ENCODE data around the gene STPG1. TPM values are rescaled to one million over a fixed set of nuclear protein-coding genes. Genes with fewer than 3 reads are reported as not detected.
"Not testable (repeated sequence)": the region's sequence is repeated elsewhere in the genome, so short reads cannot be mapped to it uniquely, and the experiment has no call there.

STPG1 gene, protein sequence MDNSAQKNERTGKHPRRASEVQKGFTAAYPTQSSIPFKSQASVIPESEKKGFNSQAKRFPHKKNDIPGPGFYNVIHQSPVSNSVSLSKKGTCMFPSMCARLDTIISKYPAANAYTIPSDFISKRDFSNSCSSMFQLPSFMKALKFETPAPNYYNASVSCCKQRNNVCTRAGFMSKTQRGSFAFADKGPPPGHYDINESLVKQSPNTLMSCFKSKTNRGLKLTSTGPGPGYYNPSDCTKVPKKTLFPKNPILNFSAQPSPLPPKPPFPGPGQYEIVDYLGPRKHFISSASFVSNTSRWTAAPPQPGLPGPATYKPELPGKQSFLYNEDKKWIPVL
- total RNA-seq (10 to 100 TPM in 1 of 2 donors, 1 to 10 TPM in 1; 8.1 to 10.9 TPM), polyA plus RNA-seq (ENCODE audit: insufficient read length in 2 of 2) (10 to 100 TPM; 11.0 to 13.1 TPM)
- long read RNA-seq, donor 1, full-length matches to known transcripts: 3 of 3 reads
- long read RNA-seq, donor 1, partial matches to known transcripts: 0 of 3 reads
- long read RNA-seq, donor 1, other reads (novel, unspliced or antisense): 0 of 3 reads
- long read RNA-seq, donor 2, partial matches to known transcripts: 0 of 1 reads
- long read RNA-seq, donor 2, other reads (novel, unspliced or antisense): 0 of 1 reads
- long read RNA-seq, donor 3, partial matches to known transcripts: 0 of 2 reads
- long read RNA-seq, donor 3, other reads (novel, unspliced or antisense): 0 of 2 reads
- long read RNA-seq, donor 4: 0 reads

DNA sequence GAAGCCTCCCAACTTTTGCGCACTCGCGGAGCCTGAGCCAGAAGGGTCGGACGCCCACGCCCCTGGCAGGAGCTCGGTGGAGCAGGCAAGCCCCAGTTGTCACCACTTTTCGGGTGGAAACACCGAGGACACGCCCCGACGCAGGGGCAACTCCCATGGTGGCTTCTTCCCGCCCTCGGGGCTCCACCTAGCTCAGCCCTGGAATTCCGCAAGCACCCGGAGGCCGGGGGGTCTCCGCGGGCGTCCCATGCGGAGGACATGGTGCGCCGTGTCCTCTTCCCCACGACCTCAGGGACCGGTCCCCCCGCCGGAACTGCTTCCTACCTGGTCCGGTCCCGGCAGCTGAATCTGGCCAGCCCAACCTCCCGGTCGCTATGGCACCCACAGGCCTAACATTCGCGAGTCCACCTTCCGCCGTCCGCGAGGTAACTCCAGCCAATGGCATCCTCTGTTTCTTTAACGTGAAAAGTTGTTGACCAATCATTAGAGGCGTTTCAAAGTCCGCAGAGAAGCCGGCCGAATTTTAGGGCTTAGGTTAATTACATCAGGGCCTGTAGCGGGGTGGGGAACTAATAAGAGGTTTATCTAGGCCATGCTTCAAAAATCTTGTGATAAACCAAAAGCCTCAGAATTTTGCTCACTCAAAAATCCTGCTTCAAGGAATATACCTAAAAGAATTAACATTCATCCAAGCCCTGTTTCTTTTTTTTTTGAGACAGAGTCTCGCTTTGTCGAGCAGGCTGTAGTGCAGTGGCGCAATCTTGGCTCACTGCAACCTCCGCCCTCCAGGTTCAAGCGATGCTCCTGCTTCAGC, at the start of gene STPG1:
Gene STPG1, minus strand, starts transcription at position 433 of the 814 bp plus-strand sequence. CDS start 12,394 bp downstream, outside the sequence.
- DNase-seq (ENCODE audit: low read depth in 4 of 6, low spot score in 6 of 6): peak in 5 of 6 donors; percentile 62 to 95 (median 76)
- peaks cover 4% of the 10 kb centered on the region for H3K27me3 ChIP-seq (ENCODE audit: control insufficient read depth, insufficient read depth, low read length)
- H3K27ac ChIP-seq (ENCODE audit: low read depth, low read length): no peak within 1 kb of the TSS
- H3K4me1 ChIP-seq (ENCODE audit: control insufficient read depth, insufficient read depth, low read length): peaks cover 30% of the 10 kb centered on the region
- no peaks in the 10 kb centered on the region for H3K36me3 ChIP-seq (ENCODE audit: control insufficient read depth, insufficient read depth, low read length)
- no peaks in the 10 kb centered on the region for H3K9me3 ChIP-seq (ENCODE audit: control insufficient read depth, insufficient read depth, low read length)
- 6% methylated on average over 43 of the region's 48 CpGs for WGBS (ENCODE audit: insufficient coverage)
- peak within 1 kb of the TSS; percentile 79 for H3K4me3 ChIP-seq (ENCODE audit: low read depth, low read length)

DNA sequence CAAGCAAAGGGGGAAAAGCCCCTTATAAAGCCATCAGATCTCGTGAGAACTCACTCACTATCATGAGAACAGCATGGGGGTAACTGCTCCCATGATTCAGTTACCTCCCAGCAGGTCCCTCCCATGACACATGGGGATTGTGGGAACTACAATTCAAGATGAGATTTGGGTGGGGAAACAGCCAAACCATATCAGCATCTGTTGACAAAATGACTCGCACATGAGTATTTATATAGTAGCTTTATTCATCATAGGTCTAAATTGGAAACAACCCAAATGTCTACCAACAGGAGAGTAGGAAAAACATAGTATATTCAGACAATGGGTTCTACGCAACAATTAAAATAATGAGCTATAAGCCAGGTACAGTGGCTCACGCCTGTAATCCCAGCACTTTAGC, 48.5 kb upstream of the STPG1 start:
- not testable (repeated sequence) for H3K27ac ChIP-seq (ENCODE audit: low read depth, low read length); H3K4me1 ChIP-seq (ENCODE audit: control insufficient read depth, insufficient read depth, low read length); H3K27me3 ChIP-seq (ENCODE audit: control insufficient read depth, insufficient read depth, low read length); DNase-seq (ENCODE audit: low read depth in 4 of 6, low spot score in 6 of 6); H3K4me3 ChIP-seq (ENCODE audit: low read depth, low read length); H3K36me3 ChIP-seq (ENCODE audit: control insufficient read depth, insufficient read depth, low read length); H3K9me3 ChIP-seq (ENCODE audit: control insufficient read depth, insufficient read depth, low read length)
- WGBS (ENCODE audit: insufficient coverage): 85% methylated on average over 2 of the region's 4 CpGs

DNA sequence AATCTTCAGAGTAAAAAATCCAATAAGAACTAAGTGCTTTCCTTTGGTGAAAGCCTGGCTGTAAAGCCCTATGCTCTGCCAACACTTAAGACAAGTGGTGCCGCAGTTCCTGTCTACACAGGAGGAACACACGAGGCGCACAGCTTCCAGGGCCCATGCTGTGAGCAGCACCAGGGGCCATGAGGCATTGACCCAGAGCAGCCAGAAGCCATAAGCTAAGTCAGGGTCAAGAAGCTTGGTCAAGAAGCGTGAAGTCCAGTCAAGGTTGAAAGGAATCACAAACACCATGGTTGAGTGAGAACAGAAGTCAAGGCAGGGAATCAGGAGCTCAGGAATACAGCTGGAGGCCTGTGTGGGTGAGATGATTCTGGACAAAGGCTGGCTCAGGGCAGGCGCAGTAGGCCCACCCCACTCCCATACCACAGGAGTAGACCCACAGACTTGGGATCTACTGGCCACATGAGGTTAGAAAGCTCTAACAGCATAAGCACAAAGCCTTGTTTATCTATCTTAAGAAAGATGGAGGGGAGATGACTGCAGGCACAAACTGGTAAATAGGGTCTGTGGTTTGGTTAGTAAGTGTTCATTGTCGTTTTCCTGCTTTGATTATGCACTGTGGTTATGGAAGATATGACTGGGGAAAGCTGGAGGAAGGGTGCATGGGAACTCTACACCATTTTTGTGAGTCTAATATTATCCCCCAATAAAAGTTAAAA, 46.1 kb upstream of the STPG1 start:
- DNase-seq (ENCODE audit: low read depth in 4 of 6, low spot score in 6 of 6): no peak
- no peak overlapping the region for H3K27ac ChIP-seq (ENCODE audit: low read depth, low read length)
- no peaks in the 10 kb centered on the region for H3K9me3 ChIP-seq (ENCODE audit: control insufficient read depth, insufficient read depth, low read length)
- H3K4me1 ChIP-seq (ENCODE audit: control insufficient read depth, insufficient read depth, low read length): peaks cover 3% of the 10 kb centered on the region
- no peak overlapping the region for H3K4me3 ChIP-seq (ENCODE audit: low read depth, low read length)
- 85% methylated on average over 4 of the region's 6 CpGs for WGBS (ENCODE audit: insufficient coverage)
- peaks cover 15% of the 10 kb centered on the region for H3K36me3 ChIP-seq (ENCODE audit: control insufficient read depth, insufficient read depth, low read length)
- H3K27me3 ChIP-seq (ENCODE audit: control insufficient read depth, insufficient read depth, low read length): no peaks in the 10 kb centered on the region

- H3K36me3 ChIP-seq (ENCODE audit: control insufficient read depth, insufficient read depth, low read length): peaks cover 15% of the 10 kb centered on the region
- no peaks in the 10 kb centered on the region for H3K4me1 ChIP-seq (ENCODE audit: control insufficient read depth, insufficient read depth, low read length)
- H3K9me3 ChIP-seq (ENCODE audit: control insufficient read depth, insufficient read depth, low read length): no peaks in the 10 kb centered on the region
- no peak for DNase-seq (ENCODE audit: low read depth in 4 of 6, low spot score in 6 of 6)
- WGBS (ENCODE audit: insufficient coverage): 83% methylated on average over 2 of the region's 3 CpGs
- H3K4me3 ChIP-seq (ENCODE audit: low read depth, low read length): no peak overlapping the region
- no peak overlapping the region for H3K27ac ChIP-seq (ENCODE audit: low read depth, low read length)
- no peaks in the 10 kb centered on the region for H3K27me3 ChIP-seq (ENCODE audit: control insufficient read depth, insufficient read depth, low read length)
Measured at GRCh38 chr1:24457866-24458265, 44.3 kb upstream of the STPG1 start.

- Histone ChIP-seq H3K4me3 (ENCODE audit: low read depth, low read length) (no peak overlapping the region), H3K27ac (ENCODE audit: low read depth, low read length) (no peak overlapping the region), H3K36me3 (ENCODE audit: control insufficient read depth, insufficient read depth, low read length) (peaks cover 16% of the 10 kb centered on the region), H3K27me3 (ENCODE audit: control insufficient read depth, insufficient read depth, low read length) (no peaks in the 10 kb centered on the region), H3K9me3 (ENCODE audit: control insufficient read depth, insufficient read depth, low read length) (no peaks in the 10 kb centered on the region), H3K4me1 (ENCODE audit: control insufficient read depth, insufficient read depth, low read length) (no peaks in the 10 kb centered on the region)
- DNase-seq (ENCODE audit: low read depth in 4 of 6, low spot score in 6 of 6): no peak
- 100% methylated on average over 4 of the region's 5 CpGs for WGBS (ENCODE audit: insufficient coverage)
Measured at GRCh38 chr1:24455272-24455671, 41.7 kb upstream of the STPG1 start.

GRCh38 chr1:24454673-24455072, 41.1 kb upstream of the STPG1 start:
- no peak overlapping the region for H3K27ac ChIP-seq (ENCODE audit: low read depth, low read length)
- H3K36me3 ChIP-seq (ENCODE audit: control insufficient read depth, insufficient read depth, low read length): peaks cover 15% of the 10 kb centered on the region
- 86% methylated on average over 4 of the region's 5 CpGs for WGBS (ENCODE audit: insufficient coverage)
- no peaks in the 10 kb centered on the region for H3K27me3 ChIP-seq (ENCODE audit: control insufficient read depth, insufficient read depth, low read length)
- no peaks in the 10 kb centered on the region for H3K4me1 ChIP-seq (ENCODE audit: control insufficient read depth, insufficient read depth, low read length)
- no peak for DNase-seq (ENCODE audit: low read depth in 4 of 6, low spot score in 6 of 6)
- no peak overlapping the region for H3K4me3 ChIP-seq (ENCODE audit: low read depth, low read length)
- no peaks in the 10 kb centered on the region for H3K9me3 ChIP-seq (ENCODE audit: control insufficient read depth, insufficient read depth, low read length)

- H3K36me3 ChIP-seq (ENCODE audit: control insufficient read depth, insufficient read depth, low read length): peaks cover 18% of the 10 kb centered on the region
- whole genome bisulfite sequencing (ENCODE audit: insufficient coverage): 86% methylated on average over 7 of the region's 8 CpGs
- DNase-seq (ENCODE audit: low read depth in 4 of 6, low spot score in 6 of 6): no peak
- no peak overlapping the region for H3K4me3 ChIP-seq (ENCODE audit: low read depth, low read length)
- no peaks in the 10 kb centered on the region for H3K4me1 ChIP-seq (ENCODE audit: control insufficient read depth, insufficient read depth, low read length)
- no peaks in the 10 kb centered on the region for H3K27me3 ChIP-seq (ENCODE audit: control insufficient read depth, insufficient read depth, low read length)
- H3K27ac ChIP-seq (ENCODE audit: low read depth, low read length): no peak overlapping the region
- H3K9me3 ChIP-seq (ENCODE audit: control insufficient read depth, insufficient read depth, low read length): no peaks in the 10 kb centered on the region
Measured at GRCh38 chr1:24452922-24453485, 39.4 kb upstream of the STPG1 start.

- H3K27me3 ChIP-seq (ENCODE audit: control insufficient read depth, insufficient read depth, low read length): no peaks in the 10 kb centered on the region
- no peak overlapping the region for H3K27ac ChIP-seq (ENCODE audit: low read depth, low read length)
- H3K36me3 ChIP-seq (ENCODE audit: control insufficient read depth, insufficient read depth, low read length): peaks cover 13% of the 10 kb centered on the region
- peak in 1 of 6 donors; percentile 38 for DNase-seq (ENCODE audit: low read depth in 4 of 6, low spot score in 6 of 6)
- H3K4me1 ChIP-seq (ENCODE audit: control insufficient read depth, insufficient read depth, low read length): no peaks in the 10 kb centered on the region
- H3K4me3 ChIP-seq (ENCODE audit: low read depth, low read length): no peak overlapping the region
- WGBS (ENCODE audit: insufficient coverage): no CpG with 5 or more reads among the region's 3 CpGs
- no peaks in the 10 kb centered on the region for H3K9me3 ChIP-seq (ENCODE audit: control insufficient read depth, insufficient read depth, low read length)
Measured at GRCh38 chr1:24451746-24452145, 38.2 kb upstream of the STPG1 start.
